ENCODE data around the gene IL11RA.

Gene IL11RA

GRCh38 chr9:34651876-34652601 lies at the start of gene IL11RA:
Gene IL11RA, plus strand, starts transcription at chr9:34652185. Its CDS starts 3,033 bp downstream, at chr9:34655218.
- DNase-seq (ENCODE audit: low read depth): peak; percentile 61

GRCh38 chr9:34603610-34604231 lies 48.3 kb upstream of the IL11RA start:
- no peak for DNase-seq (ENCODE audit: low read depth)

GRCh38 chr9:34606190-34606589 lies 45.8 kb upstream of the IL11RA start:
- no peak for DNase-seq (ENCODE audit: low read depth)

- DNase-seq (ENCODE audit: low read depth): no peak
Measured at GRCh38 chr9:34606905-34607304, 45.1 kb upstream of the IL11RA start.

- no peak for DNase-seq (ENCODE audit: low read depth)
Measured at GRCh38 chr9:34607331-34607730, 44.7 kb upstream of the IL11RA start.

GRCh38 chr9:34610434-34611206 lies 41.4 kb upstream of the IL11RA start:
- DNase-seq (ENCODE audit: low read depth): no peak

- no peak for DNase-seq (ENCODE audit: low read depth)
Measured at GRCh38 chr9:34611251-34611810, 40.7 kb upstream of the IL11RA start.

- DNase-seq (ENCODE audit: low read depth): peak; percentile 36
Measured at GRCh38 chr9:34611811-34612787, 39.9 kb upstream of the IL11RA start, which contains the start of gene RPP25L. Gene RPP25L, minus strand, starts transcription at chr9:34612097. Its CDS starts 801 bp downstream, at chr9:34611296.

- DNase-seq (ENCODE audit: low read depth): no peak
Measured at GRCh38 chr9:34612788-34613390, 39.1 kb upstream of the IL11RA start.

- no peak for DNase-seq (ENCODE audit: low read depth)
Measured at GRCh38 chr9:34615132-34615531, 36.9 kb upstream of the IL11RA start.

- DNase-seq (ENCODE audit: low read depth): peak; percentile 74
Measured at GRCh38 chr9:34620061-34620994, 31.7 kb upstream of the IL11RA start, which contains the start of gene DCTN3. Gene DCTN3, minus strand, starts transcription at chr9:34620495. Its CDS starts 31 bp downstream, at chr9:34620464.

GRCh38 chr9:34623374-34624235 lies 28.4 kb upstream of the IL11RA start:
- DNase-seq (ENCODE audit: low read depth): no peak

GRCh38 chr9:34624475-34625185 lies 27.4 kb upstream of the IL11RA start:
- no peak for DNase-seq (ENCODE audit: low read depth)

GRCh38 chr9:34625186-34625486 lies 26.8 kb upstream of the IL11RA start:
- DNase-seq (ENCODE audit: low read depth): no peak

- DNase-seq (ENCODE audit: low read depth): no peak
Measured at GRCh38 chr9:34627716-34628655, 24.0 kb upstream of the IL11RA start.

GRCh38 chr9:34628656-34629490 lies 23.1 kb upstream of the IL11RA start, which contains the start of gene ARID3C:
Gene ARID3C, minus strand, starts transcription at chr9:34629066. Its CDS starts 1,052 bp downstream, at chr9:34628014.
- DNase-seq (ENCODE audit: low read depth): no peak
